Measurements from ENCODE around the gene DCAF6. TPM values are rescaled to one million over a fixed set of nuclear protein-coding genes. Genes with fewer than 3 reads are reported as not detected.

Gene DCAF6
- total RNA-seq, 1 donor from 2014 or later: 80.5 TPM

DNA sequence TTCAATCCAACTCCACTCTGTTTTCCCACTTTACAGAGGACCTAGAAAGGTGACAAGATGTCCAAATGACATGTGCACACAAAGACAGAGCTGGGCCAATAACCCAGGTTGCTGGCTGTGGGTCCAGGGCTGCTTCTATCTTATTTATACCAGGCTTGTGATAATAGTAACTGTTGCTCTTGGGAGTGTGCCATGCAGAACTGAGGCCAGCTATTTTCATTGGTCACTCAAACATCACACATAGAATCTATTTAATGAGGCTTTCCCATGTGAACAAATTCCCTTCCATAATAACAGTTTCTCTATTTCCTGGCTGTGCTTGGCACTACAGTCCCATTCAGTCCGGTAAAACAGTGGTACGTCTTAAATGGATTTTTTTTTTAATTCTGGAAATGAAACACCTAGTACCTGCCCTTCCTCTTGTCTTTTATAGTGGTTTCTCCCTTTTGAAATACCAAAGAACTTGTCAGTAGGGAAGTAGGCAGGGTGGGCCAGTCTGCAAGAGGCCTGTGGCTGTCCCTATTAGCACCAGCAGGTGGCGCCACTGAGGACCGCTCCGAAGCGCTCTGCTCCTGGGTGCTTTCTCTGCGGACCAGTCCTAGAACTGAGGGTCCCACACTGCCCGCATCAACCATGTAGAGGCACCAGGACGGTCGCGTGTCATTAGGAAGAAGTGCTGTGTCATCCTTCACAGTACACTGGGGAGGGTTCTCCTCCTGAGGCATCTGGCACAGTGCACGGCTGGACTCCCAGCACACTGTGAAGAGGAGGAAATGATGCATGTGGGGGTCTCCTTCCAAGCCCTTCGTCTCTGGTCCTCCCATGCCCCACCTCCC, 148.1 kb downstream of the DCAF6 start:
- H3K36me3 ChIP-seq: no peaks in the 10 kb centered on the region
- peaks cover 18% of the 10 kb centered on the region for H3K4me1 ChIP-seq
- no peak overlapping the region for H3K4me3 ChIP-seq
- H3K27ac ChIP-seq: peak overlapping the region; percentile 61
- peak in 1 of 2 donors; percentile 85 for DNase-seq (ENCODE audit: extremely low spot score in 2 of 2)
- no peaks in the 10 kb centered on the region for H3K9me3 ChIP-seq
- TF ChIP-seq POLR2A (IDR thresholded peaks at IDR 0.05) (no peak), POLR2AphosphoS5 (IDR thresholded peaks at IDR 0.05; ENCODE audit: insufficient read depth in 1 of 2, low read depth in 1 of 2) (no peak)
- TF ChIP-seq, protein P1, sequence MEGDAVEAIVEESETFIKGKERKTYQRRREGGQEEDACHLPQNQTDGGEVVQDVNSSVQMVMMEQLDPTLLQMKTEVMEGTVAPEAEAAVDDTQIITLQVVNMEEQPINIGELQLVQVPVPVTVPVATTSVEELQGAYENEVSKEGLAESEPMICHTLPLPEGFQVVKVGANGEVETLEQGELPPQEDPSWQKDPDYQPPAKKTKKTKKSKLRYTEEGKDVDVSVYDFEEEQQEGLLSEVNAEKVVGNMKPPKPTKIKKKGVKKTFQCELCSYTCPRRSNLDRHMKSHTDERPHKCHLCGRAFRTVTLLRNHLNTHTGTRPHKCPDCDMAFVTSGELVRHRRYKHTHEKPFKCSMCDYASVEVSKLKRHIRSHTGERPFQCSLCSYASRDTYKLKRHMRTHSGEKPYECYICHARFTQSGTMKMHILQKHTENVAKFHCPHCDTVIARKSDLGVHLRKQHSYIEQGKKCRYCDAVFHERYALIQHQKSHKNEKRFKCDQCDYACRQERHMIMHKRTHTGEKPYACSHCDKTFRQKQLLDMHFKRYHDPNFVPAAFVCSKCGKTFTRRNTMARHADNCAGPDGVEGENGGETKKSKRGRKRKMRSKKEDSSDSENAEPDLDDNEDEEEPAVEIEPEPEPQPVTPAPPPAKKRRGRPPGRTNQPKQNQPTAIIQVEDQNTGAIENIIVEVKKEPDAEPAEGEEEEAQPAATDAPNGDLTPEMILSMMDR (IDR thresholded peaks at IDR 0.05): peak; percentile 46 to 78 (median 60)
- intact Hi-C loops (cut with DNase I): loop anchor here (10.0 kb wide), 1 partner anchor 50 kb away; the partner anchor contains the start of gene GPR161
- no peaks in the 10 kb centered on the region for H3K27me3 ChIP-seq

DNA sequence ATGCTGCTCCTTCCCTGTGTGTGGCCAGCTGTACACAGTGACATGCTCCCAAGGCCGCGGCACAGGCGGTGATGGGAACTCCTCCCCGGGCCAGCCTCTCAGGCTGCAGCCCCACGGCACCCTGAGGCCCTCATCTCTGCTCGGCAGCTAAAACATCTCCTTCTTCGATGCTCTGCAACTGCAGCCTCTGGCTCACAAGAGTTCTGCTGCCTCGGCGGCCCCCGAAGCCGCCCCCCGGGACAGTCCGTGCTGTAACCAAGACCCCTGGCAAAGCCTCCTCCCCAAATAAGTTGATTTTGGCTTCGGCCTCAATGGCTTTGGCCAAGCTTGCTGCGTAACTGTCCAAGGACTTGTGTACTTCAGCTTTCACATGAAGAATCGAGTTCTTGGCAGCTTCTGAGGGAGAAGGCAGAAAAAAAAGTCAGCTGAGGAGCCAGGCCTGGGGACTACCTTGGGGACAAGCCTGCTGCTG, 149.0 kb downstream of the DCAF6 start:
- H3K27me3 ChIP-seq: no peaks in the 10 kb centered on the region
- H3K27ac ChIP-seq: peak overlapping the region; percentile 61
- intact Hi-C loops (cut with DNase I): loop anchor here (10.0 kb wide), 1 partner anchor 49 kb away; the partner anchor contains the start of gene GPR161
- H3K36me3 ChIP-seq: no peaks in the 10 kb centered on the region
- no peak overlapping the region for H3K4me3 ChIP-seq
- no peaks in the 10 kb centered on the region for H3K9me3 ChIP-seq
- peak in 1 of 2 donors; percentile 90 for DNase-seq (ENCODE audit: extremely low spot score in 2 of 2)
- TF ChIP-seq, protein P1 (IDR thresholded peaks at IDR 0.05): no peak
- TF ChIP-seq POLR2AphosphoS5 (IDR thresholded peaks at IDR 0.05; ENCODE audit: insufficient read depth in 1 of 2, low read depth in 1 of 2): peak in 1 of 2 donors; percentile 48
- peaks cover 18% of the 10 kb centered on the region for H3K4me1 ChIP-seq

DNA sequence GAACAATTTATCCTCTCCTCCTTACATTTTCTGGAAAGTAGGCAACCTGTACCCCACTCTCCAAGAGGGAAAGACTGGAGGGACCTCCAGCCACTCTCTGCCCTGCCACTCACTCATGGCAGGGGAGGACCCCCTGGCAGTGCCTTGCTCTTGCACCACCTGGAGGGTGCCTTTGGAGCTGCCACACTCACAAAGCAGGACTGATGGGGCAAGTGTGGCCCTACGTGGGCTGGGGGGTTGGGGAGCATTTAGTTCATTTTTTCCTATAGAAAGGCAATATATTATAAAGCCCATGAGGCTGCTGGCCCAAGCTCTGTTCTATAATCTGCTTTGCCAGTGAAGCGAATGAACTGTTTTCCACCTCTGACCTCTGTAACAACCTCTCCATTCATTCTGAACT, 150.0 kb downstream of the DCAF6 start:
- Histone ChIP-seq H3K27ac (peak overlapping the region; percentile 61), H3K4me1 (peaks cover 18% of the 10 kb centered on the region), H3K27me3 (no peaks in the 10 kb centered on the region), H3K4me3 (no peak overlapping the region), H3K36me3 (no peaks in the 10 kb centered on the region), H3K9me3 (no peaks in the 10 kb centered on the region)
- DNase-seq (ENCODE audit: extremely low spot score in 2 of 2): no peak
- TF ChIP-seq, protein P1 (IDR thresholded peaks at IDR 0.05): no peak
- no peak for TF ChIP-seq POLR2AphosphoS5 (IDR thresholded peaks at IDR 0.05; ENCODE audit: insufficient read depth in 1 of 2, low read depth in 1 of 2)
- TF ChIP-seq POLR2A (IDR thresholded peaks at IDR 0.05): no peak
- intact Hi-C loops (cut with DNase I): loop anchor here (10.0 kb wide), 1 partner anchor 48 kb away; the partner anchor contains the start of gene GPR161

DNA sequence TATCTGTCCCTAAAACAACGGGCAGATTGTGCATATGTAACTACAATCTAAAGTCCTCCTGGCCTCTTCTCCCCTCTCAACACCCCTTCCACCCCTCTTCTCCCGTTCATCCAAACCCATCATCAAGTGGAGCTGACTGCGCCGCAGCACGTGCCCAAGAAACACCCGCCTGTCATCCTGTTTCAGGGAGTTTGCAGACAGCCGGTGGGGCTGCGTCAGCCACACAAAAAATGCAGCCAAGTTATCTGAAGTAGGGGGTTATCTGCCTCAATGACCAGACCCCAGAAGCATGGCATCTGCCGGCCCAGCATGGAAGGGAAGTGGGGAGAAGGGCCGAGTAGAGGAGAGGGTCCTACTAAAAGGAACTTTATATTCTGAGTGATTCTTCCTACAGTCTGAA, 151.2 kb downstream of the DCAF6 start:
- no peaks in the 10 kb centered on the region for H3K27me3 ChIP-seq
- no peak for DNase-seq (ENCODE audit: extremely low spot score in 2 of 2)
- TF ChIP-seq POLR2AphosphoS5 (IDR thresholded peaks at IDR 0.05; ENCODE audit: insufficient read depth in 1 of 2, low read depth in 1 of 2) (no peak), POLR2A (IDR thresholded peaks at IDR 0.05) (no peak)
- TF ChIP-seq, protein P1 (IDR thresholded peaks at IDR 0.05): no peak
- no peaks in the 10 kb centered on the region for H3K36me3 ChIP-seq
- H3K27ac ChIP-seq: no peak overlapping the region
- no peaks in the 10 kb centered on the region for H3K9me3 ChIP-seq
- peaks cover 22% of the 10 kb centered on the region for H3K4me1 ChIP-seq
- H3K4me3 ChIP-seq: no peak overlapping the region
- intact Hi-C loops (cut with DNase I): loop anchor here (10.0 kb wide), 1 partner anchor 47 kb away; the partner anchor contains the start of gene GPR161

Data from vagina (tissue), 2 donors.